Esophagus muscularis mucosa (tissue), 4 donors: ENCODE data around the gene ECM2. TPM values are rescaled to one million over a fixed set of nuclear protein-coding genes. Genes with fewer than 3 reads are reported as not detected.

Experiments
- DNase-seq: peaks from one replicate; pipeline ENCODE4 v3.0.0-alpha.2; 2017; ENCODE audit errors: extremely low spot score
- H3K27ac ChIP-seq, 4 donors: fragments of 200-600 bp; sonication (generic); replicated peaks in 1 of 4; 1 replicate in 3 of 4; 2 replicates in 1 of 4; pipeline ENCODE4 v1.5.1; 2016 to 2019; ENCODE audit warnings: mild to moderate bottlenecking in 1 of 4
- H3K27me3 ChIP-seq, 4 donors: fragments of 200-600 bp; sonication (generic); one replicate each; pipeline versions ENCODE4 v1.5.1 to v1.6.0; 2016 to 2019
- H3K36me3 ChIP-seq, 4 donors: fragments of 200-600 bp; sonication (generic); one replicate each; pipeline ENCODE4 v1.5.1; 2016 to 2019
- H3K4me1 ChIP-seq, 4 donors: fragments of 200-600 bp; sonication (generic); one replicate each; pipeline ENCODE4 v1.5.1; 2016 to 2019
- H3K4me3 ChIP-seq, 4 donors: fragments of 200-600 bp; sonication (generic); 1 replicate in 2 of 4; 2 replicates in 2 of 4; pipeline ENCODE4 v1.5.1; 2016 to 2019; ENCODE audit warnings: mild to moderate bottlenecking in 4 of 4, moderate library complexity in 1 of 4
- H3K9me3 ChIP-seq, 4 donors: fragments of 200-600 bp; sonication (generic); 1 replicate in 3 of 4; 2 replicates in 1 of 4; pipeline ENCODE4 v1.5.1; 2016 to 2019
- EP300 ChIP-seq: sonication (generic); formaldehyde crosslinking; IDR thresholded peaks from one replicate; pipeline ENCODE4 v1.6.1; 2017; ENCODE audit warnings: antibody characterized with exemption
- POLR2A ChIP-seq: fragments of 450-650 bp; IDR thresholded peaks from one replicate; pipeline ENCODE4 v1.6.1; 2017; ENCODE audit warnings: antibody characterized with exemption, moderate library complexity, mild to moderate bottlenecking, low read depth
- POLR2AphosphoS5 ChIP-seq, 2 donors: sonication (generic); formaldehyde crosslinking; IDR thresholded peaks; one replicate each; pipeline ENCODE4 v1.6.1; 2017; ENCODE audit warnings: antibody characterized with exemption in 2 of 2
- WGBS: methylation state at CpG from one replicate; pipeline ENCODE4 v1.1.5; 2018; 5-methylcytosine and 5-hydroxymethylcytosine counted together
- intact Hi-C: fragments of 100-400 bp; cut with DNase I; formaldehyde crosslinking; loops from one replicate; pipeline ENCODE4 v1.15.1; 2023
- total RNA-seq, 4 donors: library from RNA; depleted of rRNA; stranded (reverse); fragments of >200 nt; gene quantifications; one replicate each; pipeline versions ENCODE4 v1.1.0 to v1.2.1, GENCODE V29; 2016
- TF ChIP-seq, protein P1 (sequence below), 3 experiments: fragments of 200-600 bp in 2 of 3; fragments of 450-650 bp in 1 of 3; sonication (generic) in 2 of 3; IDR thresholded peaks; one replicate each; pipeline ENCODE4 v1.5.1; 2017 to 2019; ENCODE audit warnings: antibody characterized with exemption in 3 of 3, mild to moderate bottlenecking in 2 of 3, moderate library complexity in 1 of 3

Gene ECM2
- total RNA-seq, 4 donors from 2014 or later = 8.1 to 11.7 (median 9.8) TPM

DNA sequence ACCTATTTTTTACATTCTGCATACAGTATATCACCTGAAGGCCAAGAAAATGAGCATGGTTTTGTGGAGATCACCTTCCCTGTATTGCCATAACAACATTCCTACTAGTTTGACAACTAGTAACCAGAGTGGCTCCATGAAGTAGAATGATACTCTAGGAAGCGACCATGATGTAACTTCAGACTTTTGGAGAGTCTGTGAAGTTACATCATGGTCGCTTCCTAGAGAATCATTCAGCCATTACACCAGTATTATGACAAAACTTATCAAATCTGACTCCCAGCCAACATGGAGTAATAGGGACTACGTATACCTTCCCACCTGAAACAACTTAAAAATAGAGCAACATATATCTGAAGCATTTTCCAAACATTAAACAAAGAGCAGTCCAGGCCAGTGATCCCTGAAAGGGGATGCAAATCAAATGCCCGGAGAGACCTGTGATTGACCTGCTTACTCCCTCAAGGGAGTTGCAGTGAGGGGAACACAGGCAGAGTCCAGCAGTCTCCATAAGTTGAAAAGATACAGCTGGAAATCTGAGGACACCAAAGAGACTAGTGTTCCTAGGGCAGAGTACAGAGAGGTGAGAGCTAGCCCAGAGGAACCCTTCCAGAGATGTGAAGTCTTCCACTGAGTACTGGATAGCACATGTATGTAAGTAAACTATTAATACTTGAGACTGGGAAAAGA is 7.8 kb downstream of the ECM2 start:
- Histone ChIP-seq H3K27ac (no peak overlapping the region), H3K36me3 (no peaks in the 10 kb centered on the region), H3K4me1 (no peaks in the 10 kb centered on the region), H3K9me3 (no peaks in the 10 kb centered on the region), H3K4me3 (no peak overlapping the region), H3K27me3 (no peaks in the 10 kb centered on the region)
- no peak for DNase-seq
- 95% methylated on average over 4 of the region's 4 CpGs for WGBS
- intact Hi-C loops = no loop called here
- TF ChIP-seq EP300 (no peak), POLR2A (no peak), POLR2AphosphoS5 (IDR thresholded peaks at IDR 0.05) (no peak)
- TF ChIP-seq, protein P1, sequence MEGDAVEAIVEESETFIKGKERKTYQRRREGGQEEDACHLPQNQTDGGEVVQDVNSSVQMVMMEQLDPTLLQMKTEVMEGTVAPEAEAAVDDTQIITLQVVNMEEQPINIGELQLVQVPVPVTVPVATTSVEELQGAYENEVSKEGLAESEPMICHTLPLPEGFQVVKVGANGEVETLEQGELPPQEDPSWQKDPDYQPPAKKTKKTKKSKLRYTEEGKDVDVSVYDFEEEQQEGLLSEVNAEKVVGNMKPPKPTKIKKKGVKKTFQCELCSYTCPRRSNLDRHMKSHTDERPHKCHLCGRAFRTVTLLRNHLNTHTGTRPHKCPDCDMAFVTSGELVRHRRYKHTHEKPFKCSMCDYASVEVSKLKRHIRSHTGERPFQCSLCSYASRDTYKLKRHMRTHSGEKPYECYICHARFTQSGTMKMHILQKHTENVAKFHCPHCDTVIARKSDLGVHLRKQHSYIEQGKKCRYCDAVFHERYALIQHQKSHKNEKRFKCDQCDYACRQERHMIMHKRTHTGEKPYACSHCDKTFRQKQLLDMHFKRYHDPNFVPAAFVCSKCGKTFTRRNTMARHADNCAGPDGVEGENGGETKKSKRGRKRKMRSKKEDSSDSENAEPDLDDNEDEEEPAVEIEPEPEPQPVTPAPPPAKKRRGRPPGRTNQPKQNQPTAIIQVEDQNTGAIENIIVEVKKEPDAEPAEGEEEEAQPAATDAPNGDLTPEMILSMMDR (IDR thresholded peaks at IDR 0.05) = no peak

DNA sequence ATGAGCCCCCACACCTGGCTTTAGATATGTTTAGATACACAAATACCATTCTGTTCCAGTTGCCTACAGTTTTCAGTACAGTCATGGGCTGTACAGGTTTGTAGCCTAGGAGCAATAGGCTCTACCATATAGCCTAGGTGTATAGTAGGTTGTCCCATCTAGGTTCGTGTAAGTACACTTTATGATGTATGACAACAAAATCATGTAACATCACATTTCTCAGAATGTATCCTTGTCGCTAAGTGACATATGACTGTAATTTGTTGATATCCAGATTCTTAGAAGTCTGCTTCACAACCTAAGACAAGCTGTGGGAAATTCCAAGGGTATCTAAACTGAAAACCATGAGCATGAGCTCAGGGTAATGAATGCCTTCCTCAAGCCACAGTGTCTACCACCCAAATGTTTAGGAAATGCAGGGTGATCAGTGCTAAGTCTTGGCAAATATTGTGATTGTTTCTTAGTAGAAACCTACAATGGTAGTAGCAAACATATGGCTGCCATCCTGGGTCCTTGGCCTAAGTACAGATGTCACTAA is 8.4 kb downstream of the ECM2 start:
- no peak for TF ChIP-seq POLR2A
- no peak for TF ChIP-seq POLR2AphosphoS5 (IDR thresholded peaks at IDR 0.05)
- TF ChIP-seq EP300 = no peak
- TF ChIP-seq, protein P1 (IDR thresholded peaks at IDR 0.05) = no peak

DNA sequence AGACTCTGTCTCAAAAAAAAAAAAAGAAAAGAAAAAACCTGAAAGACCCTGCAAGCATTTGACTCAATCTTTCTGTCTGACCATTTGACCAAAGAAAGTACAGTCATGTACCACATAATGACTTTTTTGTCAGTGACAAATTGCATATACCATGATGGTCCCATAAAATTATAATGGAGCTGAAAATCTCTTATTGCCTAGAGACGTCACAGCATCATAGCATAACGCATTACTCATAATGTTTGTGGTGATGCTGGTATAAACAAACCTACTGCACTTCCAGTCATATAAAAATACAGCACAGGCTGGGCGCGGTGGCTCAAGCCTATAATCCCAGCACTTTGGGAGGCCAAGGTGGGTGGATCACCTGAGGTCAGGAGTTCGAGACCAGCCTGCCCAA is 10.5 kb downstream of the ECM2 start:
- no peaks in the 10 kb centered on the region for H3K4me1 ChIP-seq
- WGBS = 91% methylated on average over 5 of the region's 5 CpGs
- intact Hi-C loops = no loop called here

More for the DNA sequence above, 8.4 kb downstream of the ECM2 start:
- Histone ChIP-seq H3K4me3 (no peak overlapping the region), H3K9me3 (no peaks in the 10 kb centered on the region), H3K27me3 (no peaks in the 10 kb centered on the region), H3K27ac (no peak overlapping the region), H3K4me1 (no peaks in the 10 kb centered on the region), H3K36me3 (no peaks in the 10 kb centered on the region)
- intact Hi-C loops = no loop called here
- no peak for DNase-seq
- WGBS = 100% methylated on average over 2 of the region's 2 CpGs

DNA sequence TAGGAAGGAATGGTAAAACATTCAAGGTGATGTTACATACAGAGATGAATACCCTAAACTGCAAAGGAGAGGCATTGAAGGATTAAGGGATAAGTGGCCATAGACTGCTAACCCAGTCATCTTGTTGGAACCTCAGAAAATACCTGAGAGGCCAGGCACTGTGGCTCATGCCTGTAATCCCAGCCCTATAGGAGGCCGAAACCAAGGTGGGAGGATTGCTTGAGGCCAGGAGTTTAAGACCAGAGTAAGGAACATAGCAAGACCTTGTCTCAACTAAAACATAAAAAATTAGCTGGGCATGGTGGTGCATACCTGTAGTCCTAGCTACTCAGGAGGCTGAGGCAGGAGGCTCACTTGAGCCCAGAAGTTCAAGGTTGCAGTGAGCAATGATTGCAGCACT is 10.9 kb downstream of the ECM2 start:
- no peaks in the 10 kb centered on the region for H3K4me1 ChIP-seq
- no peaks in the 10 kb centered on the region for H3K9me3 ChIP-seq
- WGBS = 92% methylated on average over 1 of the region's 1 CpG
- H3K27me3 ChIP-seq = no peaks in the 10 kb centered on the region
- no peak overlapping the region for H3K27ac ChIP-seq
- DNase-seq = no peak
- TF ChIP-seq, protein P1 (IDR thresholded peaks at IDR 0.05) = no peak
- TF ChIP-seq POLR2A = no peak
- TF ChIP-seq POLR2AphosphoS5 (IDR thresholded peaks at IDR 0.05) = no peak
- no peak for TF ChIP-seq EP300
- H3K36me3 ChIP-seq = no peaks in the 10 kb centered on the region
- no peak overlapping the region for H3K4me3 ChIP-seq
- intact Hi-C loops = no loop called here

More for the DNA sequence above, 10.5 kb downstream of the ECM2 start:
- Histone ChIP-seq H3K27me3 (no peaks in the 10 kb centered on the region), H3K27ac (no peak overlapping the region), H3K4me3 (no peak overlapping the region), H3K36me3 (no peaks in the 10 kb centered on the region), H3K9me3 (no peaks in the 10 kb centered on the region)
- DNase-seq = no peak
- TF ChIP-seq POLR2AphosphoS5 (IDR thresholded peaks at IDR 0.05) = no peak
- TF ChIP-seq EP300 = no peak
- TF ChIP-seq, protein P1 (IDR thresholded peaks at IDR 0.05) = no peak
- TF ChIP-seq POLR2A = no peak
